Calu3 (cell line): Measurements from ENCODE around the gene INHBE. TPM values are rescaled to one million over a fixed set of nuclear protein-coding genes. Genes with fewer than 3 reads are reported as not detected.
"Not testable (repeated sequence)": the region's sequence is repeated elsewhere in the genome, so short reads cannot be mapped to it uniquely, and the experiment has no call there.

Experiments used
- BruUV-seq: library from RNA; stranded (reverse); fragments of 400-500 nt; replicated peaks from 2 replicates; lab custom pipeline; 2021; lab: Mats Ljungman, UMichigan
- CTCF ChIA-PET: fragments of 300-600 bp; sonication (Branson Sonifier 250); formaldehyde crosslinking; loops from one replicate; lab custom pipeline; 2022; ENCODE audit warnings: antibody characterized with exemption; lab: Charles Lee
- DNase-seq: peaks from one replicate; pipeline ENCODE4 v3.0.0; 2022
- H3K27ac Mint-ChIP-seq: one replicate; pipeline ENCODE4 v1.8.0; 2022; ENCODE audit warnings: mixed read lengths; ENCODE audit not compliant: unreplicated experiment
- H3K27me3 Mint-ChIP-seq: one replicate; pipeline ENCODE4 v1.8.0; 2022; ENCODE audit warnings: mixed read lengths; ENCODE audit not compliant: unreplicated experiment
- H3K36me3 Mint-ChIP-seq: one replicate; pipeline ENCODE4 v1.8.0; 2022; ENCODE audit warnings: mild to moderate bottlenecking, moderate library complexity, mixed read lengths; ENCODE audit not compliant: insufficient read depth, unreplicated experiment
- H3K4me1 Mint-ChIP-seq: one replicate; pipeline ENCODE4 v1.8.0; 2022; ENCODE audit warnings: mild to moderate bottlenecking, low read depth, mixed read lengths; ENCODE audit not compliant: unreplicated experiment
- H3K4me3 Mint-ChIP-seq: one replicate; pipeline ENCODE4 v1.8.0; 2022; ENCODE audit warnings: mild to moderate bottlenecking, low read depth, moderate library complexity, mixed read lengths; ENCODE audit not compliant: unreplicated experiment
- H3K9me3 Mint-ChIP-seq: one replicate; pipeline ENCODE4 v1.8.0; 2022; ENCODE audit warnings: low read depth, mixed read lengths; ENCODE audit not compliant: unreplicated experiment
- intact Hi-C: fragments of 100-400 bp; cut with micrococcal nuclease; formaldehyde crosslinking; loops from one replicate; pipeline ENCODE4 v1.10.0; 2022; ENCODE audit not compliant: unreplicated experiment
- total RNA-seq: library from RNA; stranded (reverse); gene quantifications from 2 replicates; pipeline ENCODE4 v1.2.3, GENCODE V29; 2022
- TF ChIP-seq, protein P1 (sequence below): fragments of 200-600 bp; IDR thresholded peaks from one replicate; pipeline ENCODE4 v1.8.0; 2022; ENCODE audit warnings: antibody characterized with exemption; ENCODE audit not compliant: unreplicated experiment

The INHBE gene
- total RNA-seq, 1 experiment from 2014 or later: 0.38 TPM

DNA sequence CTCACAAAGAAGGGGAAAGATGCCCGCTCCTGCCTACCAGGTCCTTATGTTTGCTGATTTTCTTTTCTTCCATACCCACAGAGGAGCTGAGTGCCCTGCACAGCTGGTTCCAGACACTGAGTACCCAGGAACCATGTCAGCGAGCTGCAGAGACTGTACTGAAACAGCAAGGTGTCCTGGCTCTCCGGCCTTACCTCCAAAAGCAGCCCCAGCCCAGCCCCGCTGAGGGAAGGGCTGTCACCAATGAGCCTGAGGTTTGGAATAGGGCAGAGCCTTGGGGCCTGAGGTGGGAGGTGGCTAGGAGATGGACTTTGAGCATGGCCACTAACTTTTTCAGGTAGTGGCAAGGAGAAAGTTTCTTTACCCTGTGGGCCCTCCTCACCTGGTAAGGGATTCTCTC, 35.0 kb downstream of the INHBE start:
- no peak for DNase-seq
- no peaks in the 10 kb centered on the region for H3K9me3 Mint-ChIP-seq
- CTCF ChIA-PET: no interaction called here
- H3K4me3 Mint-ChIP-seq: no peak overlapping the region
- intact Hi-C loops: no loop called here
- peaks cover 62% of the 10 kb centered on the region for H3K36me3 Mint-ChIP-seq
- H3K27me3 Mint-ChIP-seq: no peaks in the 10 kb centered on the region
- BruUV-seq: no TSS peak
- peak overlapping the region; percentile 99 for H3K27ac Mint-ChIP-seq
- TF ChIP-seq, protein P1, sequence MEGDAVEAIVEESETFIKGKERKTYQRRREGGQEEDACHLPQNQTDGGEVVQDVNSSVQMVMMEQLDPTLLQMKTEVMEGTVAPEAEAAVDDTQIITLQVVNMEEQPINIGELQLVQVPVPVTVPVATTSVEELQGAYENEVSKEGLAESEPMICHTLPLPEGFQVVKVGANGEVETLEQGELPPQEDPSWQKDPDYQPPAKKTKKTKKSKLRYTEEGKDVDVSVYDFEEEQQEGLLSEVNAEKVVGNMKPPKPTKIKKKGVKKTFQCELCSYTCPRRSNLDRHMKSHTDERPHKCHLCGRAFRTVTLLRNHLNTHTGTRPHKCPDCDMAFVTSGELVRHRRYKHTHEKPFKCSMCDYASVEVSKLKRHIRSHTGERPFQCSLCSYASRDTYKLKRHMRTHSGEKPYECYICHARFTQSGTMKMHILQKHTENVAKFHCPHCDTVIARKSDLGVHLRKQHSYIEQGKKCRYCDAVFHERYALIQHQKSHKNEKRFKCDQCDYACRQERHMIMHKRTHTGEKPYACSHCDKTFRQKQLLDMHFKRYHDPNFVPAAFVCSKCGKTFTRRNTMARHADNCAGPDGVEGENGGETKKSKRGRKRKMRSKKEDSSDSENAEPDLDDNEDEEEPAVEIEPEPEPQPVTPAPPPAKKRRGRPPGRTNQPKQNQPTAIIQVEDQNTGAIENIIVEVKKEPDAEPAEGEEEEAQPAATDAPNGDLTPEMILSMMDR: no peak
- peaks cover 9% of the 10 kb centered on the region for H3K4me1 Mint-ChIP-seq

DNA sequence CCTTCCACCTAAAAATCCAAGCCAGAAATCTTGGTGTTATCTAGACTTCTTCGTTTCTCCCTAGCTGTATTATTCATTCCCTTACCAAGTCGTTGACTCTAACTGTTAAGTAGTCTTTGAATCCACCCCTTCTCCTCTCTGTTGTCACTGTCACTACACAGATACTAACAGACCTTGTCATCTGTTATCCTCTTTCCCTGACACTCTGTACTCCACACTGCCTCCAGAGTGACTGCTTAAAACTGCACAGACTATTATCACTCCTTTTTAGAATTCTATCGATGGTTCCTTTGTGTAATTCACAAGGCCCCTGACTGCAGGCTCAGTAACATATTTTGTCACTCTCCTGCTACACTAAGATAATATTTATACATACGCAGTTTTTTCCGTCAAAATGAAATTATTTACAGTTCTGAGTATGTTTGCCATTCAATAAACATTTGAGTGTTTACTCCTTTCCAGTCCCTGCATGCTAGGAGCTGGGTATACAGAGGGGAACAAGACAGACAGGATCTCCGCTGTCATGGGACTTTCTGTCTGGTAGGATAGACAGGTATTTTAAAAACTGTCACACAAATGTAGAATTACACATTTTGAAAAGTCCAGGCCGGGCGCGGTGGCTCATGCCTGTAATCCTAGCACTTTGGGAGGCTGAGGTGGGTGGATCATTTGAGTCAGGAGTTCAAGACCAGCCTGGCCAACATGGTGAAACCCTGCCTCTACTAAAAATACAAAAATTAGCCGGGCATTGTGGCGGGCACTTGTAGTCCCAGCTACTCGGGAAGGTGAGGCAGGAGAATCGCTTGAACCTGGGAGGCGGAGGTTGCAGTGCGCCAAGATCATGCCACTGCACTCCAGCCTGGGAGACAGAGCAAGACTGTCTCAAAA, 36.5 kb downstream of the INHBE start:
- Mint-ChIP-seq H3K9me3 (no peaks in the 10 kb centered on the region), H3K27ac (no peak overlapping the region), H3K27me3 (no peaks in the 10 kb centered on the region), H3K36me3 (peaks cover 73% of the 10 kb centered on the region), H3K4me1 (peaks cover 9% of the 10 kb centered on the region), H3K4me3 (no peak overlapping the region)
- TF ChIP-seq, protein P1: peak; percentile 16
- no peak for DNase-seq
- BruUV-seq: no TSS peak
- intact Hi-C loops: no loop called here
- CTCF ChIA-PET: no interaction called here

DNA sequence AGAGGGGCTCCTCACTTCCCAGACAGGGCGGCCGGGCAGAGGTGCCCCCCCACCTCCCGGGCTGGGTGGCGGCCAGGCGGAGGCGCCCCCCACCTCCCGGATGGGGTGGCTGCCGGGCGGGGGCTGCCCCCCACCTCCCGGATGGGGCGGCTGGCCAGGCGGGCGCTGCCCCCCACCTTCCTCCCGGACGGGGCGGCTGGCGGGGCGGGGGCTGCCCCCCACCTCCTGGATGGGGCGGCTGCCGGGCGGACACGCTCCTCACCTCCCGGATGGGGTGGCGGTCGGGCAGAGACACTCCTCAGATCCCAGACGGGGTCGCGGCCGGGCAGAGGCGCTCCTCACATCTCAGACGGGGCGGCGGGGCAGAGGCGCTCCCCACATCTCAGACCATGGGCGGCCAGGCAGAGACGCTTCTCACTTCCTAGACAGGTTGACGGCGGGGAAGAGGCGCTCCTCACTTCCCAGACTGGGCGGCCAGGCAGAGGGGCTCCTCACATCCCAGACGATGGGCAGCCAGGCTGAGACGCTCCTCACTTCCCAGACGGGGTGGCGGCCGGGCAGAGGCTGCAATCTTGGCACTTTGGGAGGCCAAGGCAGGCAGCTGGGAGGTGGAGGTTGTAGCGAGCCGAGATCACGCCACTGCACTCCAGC, 40.1 kb downstream of the INHBE start:
- H3K4me3 Mint-ChIP-seq, CTCF ChIA-PET, H3K4me1 Mint-ChIP-seq, H3K9me3 Mint-ChIP-seq, H3K27me3 Mint-ChIP-seq, H3K27ac Mint-ChIP-seq, BruUV-seq, DNase-seq, intact Hi-C loops: not testable (repeated sequence)
- H3K36me3 Mint-ChIP-seq: peaks cover 82% of the 10 kb centered on the region

DNA sequence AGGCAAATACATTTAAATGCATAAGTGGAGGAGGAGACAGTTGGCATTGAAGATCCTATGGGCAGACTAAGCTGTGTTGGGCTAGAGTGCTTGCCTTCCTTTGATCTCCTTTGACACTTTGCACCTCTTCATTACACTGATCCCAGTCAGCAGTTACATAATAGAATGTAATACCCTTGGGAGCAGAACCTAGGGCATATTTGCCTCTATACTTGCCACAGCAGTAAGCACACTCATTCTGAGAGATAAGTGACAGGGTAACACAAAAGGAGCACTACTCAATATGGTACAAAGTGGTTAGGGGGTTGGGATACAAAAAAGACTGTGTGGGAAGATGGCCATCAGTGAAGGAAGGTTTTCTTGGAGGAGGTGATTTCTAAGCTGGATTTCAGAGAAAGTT, 41.7 kb downstream of the INHBE start:
- DNase-seq: no peak
- no peaks in the 10 kb centered on the region for H3K4me1 Mint-ChIP-seq
- peaks cover 82% of the 10 kb centered on the region for H3K36me3 Mint-ChIP-seq
- intact Hi-C loops: no loop called here
- no TSS peak for BruUV-seq
- no peaks in the 10 kb centered on the region for H3K27me3 Mint-ChIP-seq
- peak overlapping the region; percentile 71 for H3K27ac Mint-ChIP-seq
- no peaks in the 10 kb centered on the region for H3K9me3 Mint-ChIP-seq
- TF ChIP-seq, protein P1: no peak
- H3K4me3 Mint-ChIP-seq: no peak overlapping the region
- CTCF ChIA-PET: interaction anchor here (0.6 kb wide), 1 partner anchor 1058 kb away, joined by 3 read pairs; no protein-coding TSS in a partner anchor
